B cell (primary cell): ENCODE measurements around the gene CERT1. TPM values are rescaled to one million over a fixed set of nuclear protein-coding genes. Genes with fewer than 3 reads are reported as not detected.

ENCODE experiments used
- ATAC-seq: fragments of 200-7000 bp; cut with Tn5 transposase; one replicate; pipeline ENCODE4 v1.10.0; 2021; ENCODE audit warnings: low read depth, mild to moderate bottlenecking, moderate number of reproducible peaks, moderate library complexity
- CTCF ChIA-PET: fragments of 350-600 bp; sonication (Branson Sonifier 250); formaldehyde crosslinking; loops from one replicate; lab custom pipeline; 2021; ENCODE audit warnings: antibody characterized with exemption, inconsistent platforms; lab: Charles Lee
- POLR2A ChIA-PET: fragments of 350-600 bp; sonication (Branson Sonifier 250); formaldehyde crosslinking; loops from one replicate; lab custom pipeline; 2021; ENCODE audit warnings: antibody characterized with exemption; lab: Charles Lee
- DNase-seq: peaks from one replicate; pipeline ENCODE4 v3.0.0; 2013
- H2AFZ ChIP-seq: 2 replicates; pipeline ENCODE4 v1.6.1; 2012; ENCODE audit warnings: mild to moderate bottlenecking, low read depth, low read length; ENCODE audit not compliant: insufficient read depth, poor library complexity, severe bottlenecking
- H3K27ac ChIP-seq, 2 donors: 1 replicate in 1 of 2; 2 replicates in 1 of 2; pipeline ENCODE4 v1.5.1; 2012 to 2013; ENCODE audit warnings: low read length in 2 of 2, mild to moderate bottlenecking in 2 of 2, moderate library complexity in 1 of 2
- H3K27me3 ChIP-seq, 4 experiments: fragments of 200-600 bp in 1 of 4; sonication (generic) in 1 of 4; replicated peaks in 1 of 4; 1 replicate in 2 of 4; 2 replicates in 2 of 4; pipeline versions ENCODE4 v1.6.1 to v1.7.0; 2013 to 2016; ENCODE audit warnings: low read length in 3 of 4, mild to moderate bottlenecking in 2 of 4, mixed read lengths in 1 of 4, moderate library complexity in 1 of 4; ENCODE audit not compliant: insufficient read depth in 4 of 4, control insufficient read depth in 3 of 4; ENCODE audit errors: control extremely low read depth in 1 of 4
- H3K36me3 ChIP-seq, 2 experiments: replicated peaks in 1 of 2; 1 replicate in 1 of 2; 2 replicates in 1 of 2; pipeline versions ENCODE4 v1.6.1 to v1.7.1; 2013; ENCODE audit warnings: low read length in 1 of 2; ENCODE audit not compliant: insufficient read depth in 2 of 2, control insufficient read depth in 1 of 2; ENCODE audit errors: control extremely low read depth in 1 of 2, extremely low read depth in 1 of 2
- H3K4me1 ChIP-seq, 2 donors: fragments of 200-600 bp in 1 of 2; sonication (generic) in 1 of 2; 1 replicate in 1 of 2; 2 replicates in 1 of 2; pipeline versions ENCODE4 v1.5.1 to v1.6.1; 2013 to 2017; ENCODE audit warnings: low read length in 2 of 2; ENCODE audit not compliant: control insufficient read depth in 2 of 2, insufficient read depth in 2 of 2
- H3K4me2 ChIP-seq: replicated peaks from 2 replicates; pipeline ENCODE3; 2012; ENCODE audit warnings: mild to moderate bottlenecking, low read depth, low read length; ENCODE audit not compliant: poor library complexity, severe bottlenecking
- H3K4me3 ChIP-seq, 5 experiments: fragments of 200-600 bp in 1 of 5; sonication (generic) in 1 of 5; 1 replicate in 3 of 5; 2 replicates in 2 of 5; pipeline versions ENCODE4 v1.5.1 to v1.7.0; 2011 to 2016; ENCODE audit warnings: low read length in 4 of 5, mild to moderate bottlenecking in 4 of 5, low read depth in 2 of 5, control low read depth in 1 of 5, moderate library complexity in 1 of 5; ENCODE audit not compliant: insufficient read depth in 1 of 5; ENCODE audit errors: control extremely low read depth in 1 of 5, extremely low read depth in 1 of 5
- H3K79me2 ChIP-seq: fragments of 200-600 bp; sonication (generic); one replicate; pipeline ENCODE4 v1.6.0; 2016; ENCODE audit warnings: low read length; ENCODE audit not compliant: control insufficient read depth, insufficient read depth
- H3K9ac ChIP-seq: fragments of 200-600 bp; sonication (generic); 2 replicates; pipeline ENCODE4 v1.6.1; 2017; ENCODE audit warnings: mild to moderate bottlenecking, low read length, moderate library complexity
- H3K9me3 ChIP-seq, 3 donors: one replicate each; pipeline versions ENCODE4 v1.6.1 to v1.7.1; 2013; ENCODE audit warnings: low read length in 2 of 3; ENCODE audit not compliant: control insufficient read depth in 2 of 3, insufficient read depth in 1 of 3; ENCODE audit errors: control extremely low read depth in 1 of 3
- H4K20me1 ChIP-seq: 2 replicates; pipeline ENCODE4 v1.6.0; 2012; ENCODE audit warnings: mild to moderate bottlenecking, low read length; ENCODE audit not compliant: insufficient read depth, control insufficient read depth, poor library complexity, severe bottlenecking
- H3K27ac Mint-ChIP-seq: one replicate; pipeline ENCODE4 v1.8.0; 2021; ENCODE audit warnings: mixed read lengths
- H3K27me3 Mint-ChIP-seq: one replicate; pipeline ENCODE4 v1.8.0; 2021; ENCODE audit warnings: mixed read lengths
- H3K4me1 Mint-ChIP-seq: one replicate; pipeline ENCODE4 v1.8.0; 2021; ENCODE audit warnings: mixed read lengths
- H3K4me3 Mint-ChIP-seq: one replicate; pipeline ENCODE4 v1.8.0; 2021; ENCODE audit warnings: mixed read lengths
- H3K9me3 Mint-ChIP-seq: one replicate; pipeline ENCODE4 v1.8.0; 2022; ENCODE audit warnings: mixed read lengths; ENCODE audit not compliant: insufficient read depth
- EZH2 ChIP-seq: IDR thresholded peaks from 2 replicates; pipeline ENCODE4 v1.6.1; 2012; ENCODE audit warnings: borderline replicate concordance, low read depth, mild to moderate bottlenecking, moderate library complexity, low read length; ENCODE audit not compliant: insufficient read depth, poor library complexity, severe bottlenecking
- WGBS: methylation state at CpG from one replicate; pipeline ENCODE4 v1.1.5; 2013; ENCODE audit warnings: missing lambda C conversion rate; ENCODE audit not compliant: insufficient coverage; 5-methylcytosine and 5-hydroxymethylcytosine counted together
- intact Hi-C: fragments of 100-400 bp; cut with micrococcal nuclease; formaldehyde crosslinking; loops from one replicate; pipeline ENCODE4 v1.10.0; 2022
- polyA plus RNA-seq: library from polyadenylated mRNA; depleted of rRNA; stranded (reverse); fragments of >200 nt; gene quantifications from 2 replicates; pipeline ENCODE4 v1.2.3, GENCODE V29; 2012
- total RNA-seq, 2 donors: library from RNA; stranded (reverse); fragments of 120-200 nt in 1 of 2; gene quantifications; 1 replicate in 1 of 2; 2 replicates in 1 of 2; pipeline versions ENCODE4 v1.2.3 to v1.2.4, GENCODE V29; 2013 to 2022
- TF ChIP-seq, protein P1 (sequence below): fragments of 200-600 bp; IDR thresholded peaks from one replicate; pipeline ENCODE4 v1.8.0; 2022; ENCODE audit warnings: antibody characterized with exemption, mild to moderate bottlenecking

The CERT1 gene
- total and polyA plus RNA-seq, 2 donors (not counting 1 experiment from before 2014, with no cell fraction given), result 13.7 to 60.5 TPM

DNA sequence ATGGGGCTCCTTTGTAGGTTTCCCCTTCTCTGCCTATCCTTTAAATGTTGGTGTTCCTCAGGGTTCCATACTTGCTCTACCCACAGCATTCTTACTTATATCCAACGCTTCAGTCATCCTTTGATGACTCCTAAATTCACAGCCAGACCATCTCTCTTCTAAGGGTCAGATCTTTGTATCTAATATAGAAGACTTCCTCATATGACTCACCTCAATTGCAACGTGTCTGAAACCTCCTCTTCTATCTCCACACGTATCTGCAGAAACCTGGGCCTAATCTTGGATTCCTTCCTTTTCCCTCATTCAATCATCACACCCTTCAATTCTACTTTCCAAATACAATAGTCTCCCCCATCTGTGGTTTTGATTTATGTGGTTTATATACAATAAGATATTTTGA, 106.1 kb downstream of the CERT1 start:
- Mint-ChIP-seq H3K9me3 (no peaks in the 10 kb centered on the region), H3K27ac (no peak overlapping the region), H3K4me1 (no peaks in the 10 kb centered on the region), H3K4me3 (no peak overlapping the region), H3K27me3 (no peaks in the 10 kb centered on the region)
- Histone ChIP-seq H3K79me2 (no peaks in the 10 kb centered on the region), H4K20me1 (no peaks in the 10 kb centered on the region), H3K27ac (no peak overlapping the region), H2AFZ (no peak overlapping the region), H3K27me3 (no peaks in the 10 kb centered on the region), H3K9ac (no peak overlapping the region), H3K4me3 (no peak overlapping the region), H3K4me1 (no peaks in the 10 kb centered on the region), H3K36me3 (peaks cover 3 to 33% of the 10 kb centered on the region in 2 experiments), H3K4me2 (no peak overlapping the region), H3K9me3 (no peaks in the 10 kb centered on the region)
- CTCF ChIA-PET, result no interaction called here
- no CpG with 5 or more reads among the region's 3 CpGs for WGBS
- DNase-seq, result no peak
- POLR2A ChIA-PET, result no interaction called here
- intact Hi-C loops, result no loop called here
- no peak for TF ChIP-seq EZH2
- TF ChIP-seq, protein P1, sequence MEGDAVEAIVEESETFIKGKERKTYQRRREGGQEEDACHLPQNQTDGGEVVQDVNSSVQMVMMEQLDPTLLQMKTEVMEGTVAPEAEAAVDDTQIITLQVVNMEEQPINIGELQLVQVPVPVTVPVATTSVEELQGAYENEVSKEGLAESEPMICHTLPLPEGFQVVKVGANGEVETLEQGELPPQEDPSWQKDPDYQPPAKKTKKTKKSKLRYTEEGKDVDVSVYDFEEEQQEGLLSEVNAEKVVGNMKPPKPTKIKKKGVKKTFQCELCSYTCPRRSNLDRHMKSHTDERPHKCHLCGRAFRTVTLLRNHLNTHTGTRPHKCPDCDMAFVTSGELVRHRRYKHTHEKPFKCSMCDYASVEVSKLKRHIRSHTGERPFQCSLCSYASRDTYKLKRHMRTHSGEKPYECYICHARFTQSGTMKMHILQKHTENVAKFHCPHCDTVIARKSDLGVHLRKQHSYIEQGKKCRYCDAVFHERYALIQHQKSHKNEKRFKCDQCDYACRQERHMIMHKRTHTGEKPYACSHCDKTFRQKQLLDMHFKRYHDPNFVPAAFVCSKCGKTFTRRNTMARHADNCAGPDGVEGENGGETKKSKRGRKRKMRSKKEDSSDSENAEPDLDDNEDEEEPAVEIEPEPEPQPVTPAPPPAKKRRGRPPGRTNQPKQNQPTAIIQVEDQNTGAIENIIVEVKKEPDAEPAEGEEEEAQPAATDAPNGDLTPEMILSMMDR, result no peak
- no peak for ATAC-seq

DNA sequence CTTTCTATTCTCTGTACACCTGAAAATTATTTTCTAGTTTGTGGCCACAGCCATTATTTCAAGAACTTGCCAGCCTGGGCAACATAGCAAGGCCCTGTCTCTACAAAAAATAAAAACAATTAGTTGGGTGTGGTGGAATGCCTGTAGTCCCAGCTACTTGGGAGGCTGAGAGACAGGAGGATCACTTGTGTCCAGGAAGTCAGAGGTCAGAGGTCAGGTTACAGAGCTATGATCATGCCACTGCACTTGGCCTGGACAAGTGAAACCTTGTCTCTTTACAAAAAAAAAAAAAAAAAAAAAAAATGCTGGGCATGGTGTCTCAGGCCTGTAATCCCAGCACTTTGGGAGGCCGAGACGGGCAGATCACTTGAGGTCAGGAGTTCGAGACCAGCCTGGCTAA, 116.2 kb downstream of the CERT1 start:
- H3K9me3 ChIP-seq, result no peaks in the 10 kb centered on the region
- no peaks in the 10 kb centered on the region for H3K9me3 Mint-ChIP-seq
- H3K79me2 ChIP-seq, result no peaks in the 10 kb centered on the region
- no peak for DNase-seq
- no peak overlapping the region for H3K27ac Mint-ChIP-seq
- CTCF ChIA-PET, result no interaction called here
- H2AFZ ChIP-seq, result no peak overlapping the region
- POLR2A ChIA-PET, result no interaction called here
- no peaks in the 10 kb centered on the region for H3K27me3 ChIP-seq
- no peak overlapping the region for H3K27ac ChIP-seq
- no peaks in the 10 kb centered on the region for H4K20me1 ChIP-seq
- no peak for TF ChIP-seq EZH2
- TF ChIP-seq, protein P1, result no peak
- no peaks in the 10 kb centered on the region for H3K4me1 ChIP-seq
- no peak overlapping the region for H3K9ac ChIP-seq
- peaks cover 4 to 28% of the 10 kb centered on the region in 2 experiments for H3K36me3 ChIP-seq
- no peak overlapping the region for H3K4me3 ChIP-seq
- intact Hi-C loops, result no loop called here
- 100% methylated on average over 3 of the region's 3 CpGs for WGBS
- no peaks in the 10 kb centered on the region for H3K4me1 Mint-ChIP-seq
- no peak overlapping the region for H3K4me2 ChIP-seq
- H3K4me3 Mint-ChIP-seq, result no peak overlapping the region
- H3K27me3 Mint-ChIP-seq, result no peaks in the 10 kb centered on the region
- no peak for ATAC-seq
